GM13976 (cell line): ENCODE results near the gene USH2A.

Experiments
- DNase-seq: peaks from one replicate; pipeline ENCODE4 v3.0.0; 2012; ENCODE audit warnings: low spot score
- in situ Hi-C: fragments of 300-500 bp; cut with MboI; formaldehyde crosslinking; loops from one replicate; pipeline ENCODE4 v1.12.0; 2022; ENCODE audit warnings: low sequenced_read_pairs, mixed read lengths, inconsistent platforms; ENCODE audit not compliant: unreplicated experiment
- TF ChIP-seq, protein P1 (sequence below): IDR thresholded peaks from 2 replicates; pipeline ENCODE4 v1.5.1; 2012; ENCODE audit warnings: borderline replicate concordance, mild to moderate bottlenecking; ENCODE audit not compliant: insufficient read depth; ENCODE audit errors: extremely low read depth, missing control alignments, control extremely low read depth

The USH2A gene

DNA sequence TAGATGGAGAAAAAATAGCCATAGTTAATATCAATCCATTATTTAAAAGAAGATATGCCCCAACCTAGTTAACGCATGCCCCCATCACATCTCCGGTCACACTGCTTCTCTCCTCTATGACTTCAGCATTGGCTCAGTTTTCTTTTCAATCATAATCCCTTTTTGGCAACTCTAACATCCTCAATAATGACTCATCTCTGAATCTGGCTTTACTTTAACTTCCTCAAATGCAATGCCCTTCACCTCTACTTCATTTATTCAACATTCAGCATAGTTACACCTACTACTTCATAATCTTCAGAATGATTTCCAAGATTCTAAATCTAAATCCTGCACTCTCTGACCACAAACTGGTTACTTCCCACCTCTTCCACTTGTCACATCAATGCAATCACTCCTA, 417.3 kb downstream of the USH2A start:
- DNase-seq = peak; percentile 41
- TF ChIP-seq, protein P1, sequence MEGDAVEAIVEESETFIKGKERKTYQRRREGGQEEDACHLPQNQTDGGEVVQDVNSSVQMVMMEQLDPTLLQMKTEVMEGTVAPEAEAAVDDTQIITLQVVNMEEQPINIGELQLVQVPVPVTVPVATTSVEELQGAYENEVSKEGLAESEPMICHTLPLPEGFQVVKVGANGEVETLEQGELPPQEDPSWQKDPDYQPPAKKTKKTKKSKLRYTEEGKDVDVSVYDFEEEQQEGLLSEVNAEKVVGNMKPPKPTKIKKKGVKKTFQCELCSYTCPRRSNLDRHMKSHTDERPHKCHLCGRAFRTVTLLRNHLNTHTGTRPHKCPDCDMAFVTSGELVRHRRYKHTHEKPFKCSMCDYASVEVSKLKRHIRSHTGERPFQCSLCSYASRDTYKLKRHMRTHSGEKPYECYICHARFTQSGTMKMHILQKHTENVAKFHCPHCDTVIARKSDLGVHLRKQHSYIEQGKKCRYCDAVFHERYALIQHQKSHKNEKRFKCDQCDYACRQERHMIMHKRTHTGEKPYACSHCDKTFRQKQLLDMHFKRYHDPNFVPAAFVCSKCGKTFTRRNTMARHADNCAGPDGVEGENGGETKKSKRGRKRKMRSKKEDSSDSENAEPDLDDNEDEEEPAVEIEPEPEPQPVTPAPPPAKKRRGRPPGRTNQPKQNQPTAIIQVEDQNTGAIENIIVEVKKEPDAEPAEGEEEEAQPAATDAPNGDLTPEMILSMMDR = no peak
- in situ Hi-C loops = no loop called here

DNA sequence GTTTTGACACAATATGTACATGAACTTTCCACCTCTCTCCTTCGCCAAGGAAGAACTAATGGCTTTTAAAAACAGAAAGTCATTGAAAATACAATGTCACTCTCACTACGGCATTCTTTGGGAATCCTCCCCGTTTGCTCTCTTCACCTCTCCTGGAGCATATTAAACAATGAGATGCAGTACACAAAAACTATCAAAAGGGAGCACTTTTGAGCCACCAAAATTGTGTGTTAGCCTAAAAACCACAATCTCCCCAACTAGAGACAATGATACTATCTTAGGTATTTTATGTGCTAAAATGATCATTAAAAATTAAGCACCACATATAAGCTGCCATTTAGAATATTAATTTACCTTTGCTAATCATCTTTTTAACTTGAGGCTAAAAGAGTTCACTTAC, 430.6 kb downstream of the USH2A start:
- in situ Hi-C loops = no loop called here
- TF ChIP-seq, protein P1 = no peak
- peak; percentile 5 for DNase-seq

DNA sequence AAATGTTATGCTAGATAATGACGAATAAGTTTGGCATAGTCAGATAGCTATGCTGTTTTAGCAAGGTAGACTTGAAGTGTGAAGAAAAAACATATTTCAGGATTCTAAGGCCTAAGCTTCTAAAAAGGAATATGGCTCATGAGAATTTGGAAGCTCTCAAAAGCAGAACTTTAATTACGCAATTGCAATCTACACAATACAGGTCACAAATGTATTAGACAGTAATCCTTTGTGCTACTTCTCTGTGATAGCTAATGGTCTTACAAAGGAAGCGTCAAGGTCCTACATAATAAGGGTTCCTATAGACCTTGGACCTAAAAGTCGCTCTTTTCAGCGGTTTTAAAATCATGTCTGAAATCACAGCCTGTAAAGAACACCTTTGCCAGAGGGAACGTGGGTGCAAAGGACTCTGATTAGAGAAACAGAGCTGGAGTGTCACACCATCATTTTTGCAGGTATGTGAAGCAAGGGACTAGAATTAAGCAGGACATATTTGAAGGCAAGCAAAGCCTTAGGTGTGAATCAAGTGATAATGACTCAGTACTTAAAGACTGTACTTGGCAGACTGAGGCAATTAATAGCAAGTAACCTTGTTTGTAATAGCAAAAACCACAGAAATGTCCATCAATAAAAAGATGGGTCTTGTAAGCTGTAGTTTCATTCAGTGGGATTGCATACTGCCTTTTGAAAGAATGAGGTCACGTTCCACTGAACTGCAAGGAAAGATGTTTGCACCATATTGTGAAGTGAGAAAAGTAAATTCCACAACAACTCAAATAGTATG, 436.0 kb downstream of the USH2A start:
- DNase-seq = no peak
- TF ChIP-seq, protein P1 = no peak
- in situ Hi-C loops = no loop called here

DNA sequence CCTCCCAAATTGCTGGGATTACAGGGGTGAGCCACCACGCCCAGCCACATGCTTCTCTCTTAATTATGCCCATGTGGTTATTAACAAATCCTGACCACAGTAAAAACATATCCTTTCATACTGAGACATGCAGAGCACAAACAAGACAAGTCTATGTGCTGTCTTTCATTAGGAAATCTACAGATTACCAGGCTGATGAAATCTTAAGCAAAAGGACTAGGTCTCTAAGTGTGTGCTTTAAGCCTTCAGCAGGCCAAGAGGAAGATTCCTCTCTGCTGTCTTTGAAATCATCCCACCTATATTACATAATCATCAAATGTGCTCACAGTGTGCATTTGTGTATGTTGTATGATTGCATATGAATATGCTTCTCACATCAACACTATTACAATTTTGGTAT, 436.8 kb downstream of the USH2A start:
- in situ Hi-C loops = no loop called here
- TF ChIP-seq, protein P1 = no peak
- DNase-seq = no peak

DNA sequence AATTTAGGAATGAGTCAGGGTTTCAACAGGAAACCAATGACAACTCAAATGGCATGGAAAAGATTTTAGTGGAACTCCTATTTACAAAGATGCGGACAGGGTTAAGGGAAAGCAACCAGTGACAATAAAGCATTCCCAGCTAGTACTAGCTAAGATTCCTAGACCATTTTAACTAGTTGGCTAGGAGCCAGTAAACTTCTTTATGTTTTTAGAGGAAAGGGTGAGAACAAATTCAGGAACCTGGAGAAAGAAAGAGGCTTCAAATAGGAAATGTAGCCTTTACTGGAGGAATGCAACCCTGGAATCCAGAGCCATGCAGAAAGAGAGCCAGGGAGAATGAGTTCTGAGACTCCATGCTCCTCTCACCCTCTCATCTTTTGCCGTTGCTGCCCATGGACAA, 439.6 kb downstream of the USH2A start:
- in situ Hi-C loops = no loop called here
- no peak for DNase-seq
- TF ChIP-seq, protein P1 = no peak

DNA sequence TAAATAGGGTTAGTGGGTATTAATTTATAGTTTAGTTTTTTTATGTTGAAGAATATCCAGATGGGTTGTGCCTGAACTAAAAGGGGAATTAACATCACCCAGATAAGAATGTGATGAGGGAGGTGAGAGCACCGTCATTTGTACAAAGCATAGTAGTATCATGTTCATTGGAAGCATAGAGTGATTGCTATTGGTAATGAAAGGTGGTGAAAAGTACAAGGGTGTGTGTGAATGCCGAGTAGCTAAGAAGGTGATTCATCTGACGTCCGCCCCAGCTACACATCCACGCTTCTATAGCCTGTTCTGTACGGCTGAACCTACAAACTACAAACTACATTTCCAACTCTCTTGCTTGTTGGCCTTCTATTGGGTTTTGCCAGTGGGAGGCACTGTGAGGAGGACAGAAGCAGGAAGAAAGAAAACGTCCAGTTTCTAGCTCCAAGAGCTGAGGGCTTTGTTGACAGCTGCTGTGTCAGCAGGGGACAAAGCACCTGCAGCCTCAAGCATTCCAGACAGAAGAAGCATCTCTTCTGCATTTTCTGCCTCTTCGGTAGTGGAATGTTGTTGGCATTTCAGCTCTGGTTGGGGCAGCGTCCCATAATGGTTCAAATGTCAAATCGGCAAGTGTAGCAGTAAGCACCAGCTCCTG, 451.3 kb downstream of the USH2A start:
- TF ChIP-seq, protein P1 = no peak
- DNase-seq = no peak
- in situ Hi-C loops = no loop called here
